ENCODE results near the gene FGD3.

Gene FGD3

GRCh38 chr9:92966518-92966800 lies 19.1 kb downstream of the FGD3 start:
- WGBS, result 87% methylated on average over 4 of the region's 5 CpGs
- Histone ChIP-seq H2BK5ac (ENCODE audit: low read depth, low read length, poor library complexity, severe bottlenecking) (no peak overlapping the region), H3K23ac (ENCODE audit: low read length in 2 of 2) (no peak overlapping the region), H3K4me1 (ENCODE audit: control insufficient read depth, insufficient read depth, low read depth, low read length) (peaks cover 22% of the 10 kb centered on the region), H2BK120ac (ENCODE audit: low read depth, low read length) (no peak overlapping the region), H4K91ac (ENCODE audit: low read length) (no peak overlapping the region), H3K27ac (ENCODE audit: low read length, poor library complexity, severe bottlenecking) (no peak overlapping the region), H3K4ac (ENCODE audit: low read depth in 1 of 2, low read length in 2 of 2) (no peak overlapping the region), H2BK12ac (ENCODE audit: low read length in 2 of 2) (no peak overlapping the region), H2BK15ac (ENCODE audit: low read depth, poor library complexity, severe bottlenecking) (no peak overlapping the region), H3K14ac (ENCODE audit: low read length in 2 of 2) (no peak overlapping the region), H3K9me3 (ENCODE audit: control insufficient read depth, low read length) (peaks cover 5% of the 10 kb centered on the region), H2AFZ (ENCODE audit: low read depth, low read length) (no peak overlapping the region), H3K18ac (ENCODE audit: low read depth in 1 of 2, low read length in 2 of 2) (no peak overlapping the region), H3K4me2 (ENCODE audit: low read length, poor library complexity, severe bottlenecking) (no peak overlapping the region), H3K9ac (ENCODE audit: low read length) (no peak overlapping the region), H4K8ac (ENCODE audit: low read length) (no peak overlapping the region), H2AK5ac (ENCODE audit: low read length, severe bottlenecking) (no peak overlapping the region), H3K79me1 (replicated peaks; ENCODE audit: low read length, poor library complexity, severe bottlenecking) (no peaks in the 10 kb centered on the region), H3K4me3 (ENCODE audit: insufficient read depth in 1 of 2, low read depth in 1 of 2, low read length in 2 of 2) (no peak overlapping the region), H3K36me3 (ENCODE audit: control insufficient read depth in 1 of 2, insufficient read depth in 2 of 2, low read depth in 1 of 2, low read length in 2 of 2) (no peaks in the 10 kb centered on the region), H3K27me3 (ENCODE audit: control insufficient read depth in 1 of 2, insufficient read depth in 1 of 2, low read length in 2 of 2) (peaks cover 0 to 24% of the 10 kb centered on the region in 2 experiments)
- no peak for DNase-seq

- Histone ChIP-seq H3K4ac (ENCODE audit: low read depth in 1 of 2, low read length in 2 of 2) (no peak overlapping the region), H4K91ac (ENCODE audit: low read length) (no peak overlapping the region), H3K9me3 (ENCODE audit: control insufficient read depth, low read length) (no peaks in the 10 kb centered on the region), H3K27ac (ENCODE audit: low read length, poor library complexity, severe bottlenecking) (no peak overlapping the region), H3K23ac (ENCODE audit: low read length in 2 of 2) (no peak overlapping the region), H3K79me1 (replicated peaks; ENCODE audit: low read length, poor library complexity, severe bottlenecking) (no peaks in the 10 kb centered on the region), H3K18ac (ENCODE audit: low read depth in 1 of 2, low read length in 2 of 2) (no peak overlapping the region), H2AK5ac (ENCODE audit: low read length, severe bottlenecking) (no peak overlapping the region), H3K4me2 (ENCODE audit: low read length, poor library complexity, severe bottlenecking) (no peak overlapping the region), H3K27me3 (ENCODE audit: control insufficient read depth in 1 of 2, insufficient read depth in 1 of 2, low read length in 2 of 2) (peaks cover 0 to 24% of the 10 kb centered on the region in 2 experiments), H2BK12ac (ENCODE audit: low read length in 2 of 2) (no peak overlapping the region), H3K4me1 (ENCODE audit: control insufficient read depth, insufficient read depth, low read depth, low read length) (peaks cover 22% of the 10 kb centered on the region), H4K8ac (ENCODE audit: low read length) (no peak overlapping the region), H3K4me3 (ENCODE audit: insufficient read depth in 1 of 2, low read depth in 1 of 2, low read length in 2 of 2) (no peak overlapping the region), H2BK120ac (ENCODE audit: low read depth, low read length) (no peak overlapping the region), H2BK15ac (ENCODE audit: low read depth, poor library complexity, severe bottlenecking) (no peak overlapping the region), H3K9ac (ENCODE audit: low read length) (no peak overlapping the region), H3K14ac (ENCODE audit: low read length in 2 of 2) (no peak overlapping the region), H2BK5ac (ENCODE audit: low read depth, low read length, poor library complexity, severe bottlenecking) (no peak overlapping the region), H2AFZ (ENCODE audit: low read depth, low read length) (no peak overlapping the region), H3K36me3 (ENCODE audit: control insufficient read depth in 1 of 2, insufficient read depth in 2 of 2, low read depth in 1 of 2, low read length in 2 of 2) (no peaks in the 10 kb centered on the region)
- DNase-seq, result no peak
- WGBS, result 81% methylated on average over 6 of the region's 8 CpGs
These were observed 20.8 kb downstream of the FGD3 start for GRCh38 chr9:92968081-92968480.

- H2BK5ac ChIP-seq (ENCODE audit: low read depth, low read length, poor library complexity, severe bottlenecking), result no peak overlapping the region
- H2AK5ac ChIP-seq (ENCODE audit: low read length, severe bottlenecking), result no peak overlapping the region
- no peak overlapping the region for H2BK120ac ChIP-seq (ENCODE audit: low read depth, low read length)
- H4K8ac ChIP-seq (ENCODE audit: low read length), result no peak overlapping the region
- peaks cover 12% of the 10 kb centered on the region for H3K4me1 ChIP-seq (ENCODE audit: control insufficient read depth, insufficient read depth, low read depth, low read length)
- 80% methylated on average over 19 of the region's 19 CpGs for WGBS
- no peak overlapping the region for H3K4me3 ChIP-seq (ENCODE audit: insufficient read depth in 1 of 2, low read depth in 1 of 2, low read length in 2 of 2)
- H2AFZ ChIP-seq (ENCODE audit: low read depth, low read length), result no peak overlapping the region
- H3K23ac ChIP-seq (ENCODE audit: low read length in 2 of 2), result no peak overlapping the region
- no peaks in the 10 kb centered on the region for H3K36me3 ChIP-seq (ENCODE audit: control insufficient read depth in 1 of 2, insufficient read depth in 2 of 2, low read depth in 1 of 2, low read length in 2 of 2)
- no peak overlapping the region for H2BK12ac ChIP-seq (ENCODE audit: low read length in 2 of 2)
- no peak overlapping the region for H2BK15ac ChIP-seq (ENCODE audit: low read depth, poor library complexity, severe bottlenecking)
- peaks cover 0 to 25% of the 10 kb centered on the region in 2 experiments for H3K27me3 ChIP-seq (ENCODE audit: control insufficient read depth in 1 of 2, insufficient read depth in 1 of 2, low read length in 2 of 2)
- H3K4me2 ChIP-seq (ENCODE audit: low read length, poor library complexity, severe bottlenecking), result no peak overlapping the region
- H3K9ac ChIP-seq (ENCODE audit: low read length), result no peak overlapping the region
- H3K79me1 ChIP-seq (replicated peaks; ENCODE audit: low read length, poor library complexity, severe bottlenecking), result no peaks in the 10 kb centered on the region
- H3K9me3 ChIP-seq (ENCODE audit: control insufficient read depth, low read length), result no peaks in the 10 kb centered on the region
- no peak overlapping the region for H3K14ac ChIP-seq (ENCODE audit: low read length in 2 of 2)
- H4K91ac ChIP-seq (ENCODE audit: low read length), result no peak overlapping the region
- no peak overlapping the region for H3K27ac ChIP-seq (ENCODE audit: low read length, poor library complexity, severe bottlenecking)
- no peak for DNase-seq
- H3K18ac ChIP-seq (ENCODE audit: low read depth in 1 of 2, low read length in 2 of 2), result no peak overlapping the region
- H3K4ac ChIP-seq (ENCODE audit: low read depth in 1 of 2, low read length in 2 of 2), result no peak overlapping the region
These were observed 22.5 kb downstream of the FGD3 start for GRCh38 chr9:92969516-92970466.

GRCh38 chr9:92970467-92970923 lies 23.2 kb downstream of the FGD3 start:
- Histone ChIP-seq H2AK5ac (ENCODE audit: low read length, severe bottlenecking) (no peak overlapping the region), H4K91ac (ENCODE audit: low read length) (no peak overlapping the region), H3K27ac (ENCODE audit: low read length, poor library complexity, severe bottlenecking) (no peak overlapping the region), H2BK5ac (ENCODE audit: low read depth, low read length, poor library complexity, severe bottlenecking) (no peak overlapping the region), H3K9me3 (ENCODE audit: control insufficient read depth, low read length) (no peaks in the 10 kb centered on the region), H3K18ac (ENCODE audit: low read depth in 1 of 2, low read length in 2 of 2) (no peak overlapping the region), H3K9ac (ENCODE audit: low read length) (no peak overlapping the region), H2AFZ (ENCODE audit: low read depth, low read length) (no peak overlapping the region), H3K79me1 (replicated peaks; ENCODE audit: low read length, poor library complexity, severe bottlenecking) (no peaks in the 10 kb centered on the region), H3K14ac (ENCODE audit: low read length in 2 of 2) (no peak overlapping the region), H3K4me1 (ENCODE audit: control insufficient read depth, insufficient read depth, low read depth, low read length) (peaks cover 5% of the 10 kb centered on the region), H3K4me3 (ENCODE audit: insufficient read depth in 1 of 2, low read depth in 1 of 2, low read length in 2 of 2) (no peak overlapping the region), H2BK12ac (ENCODE audit: low read length in 2 of 2) (no peak overlapping the region), H3K4me2 (ENCODE audit: low read length, poor library complexity, severe bottlenecking) (no peak overlapping the region), H3K4ac (ENCODE audit: low read depth in 1 of 2, low read length in 2 of 2) (no peak overlapping the region), H2BK15ac (ENCODE audit: low read depth, poor library complexity, severe bottlenecking) (no peak overlapping the region), H4K8ac (ENCODE audit: low read length) (no peak overlapping the region), H3K27me3 (ENCODE audit: control insufficient read depth in 1 of 2, insufficient read depth in 1 of 2, low read length in 2 of 2) (peaks cover 0 to 30% of the 10 kb centered on the region in 2 experiments), H3K23ac (ENCODE audit: low read length in 2 of 2) (no peak overlapping the region), H2BK120ac (ENCODE audit: low read depth, low read length) (no peak overlapping the region), H3K36me3 (ENCODE audit: control insufficient read depth in 1 of 2, insufficient read depth in 2 of 2, low read depth in 1 of 2, low read length in 2 of 2) (no peaks in the 10 kb centered on the region)
- DNase-seq, result no peak
- 80% methylated on average over 5 of the region's 5 CpGs for WGBS
